Measurements from ENCODE around the gene ANGPTL2. TPM values are rescaled to one million over a fixed set of nuclear protein-coding genes. Genes with fewer than 3 reads are reported as not detected.

Gene ANGPTL2
- total and polyA plus RNA-seq, 2 of the 4 experiments (the other 2 are of a cell fraction) = 9.5 to 25.1 TPM

DNA sequence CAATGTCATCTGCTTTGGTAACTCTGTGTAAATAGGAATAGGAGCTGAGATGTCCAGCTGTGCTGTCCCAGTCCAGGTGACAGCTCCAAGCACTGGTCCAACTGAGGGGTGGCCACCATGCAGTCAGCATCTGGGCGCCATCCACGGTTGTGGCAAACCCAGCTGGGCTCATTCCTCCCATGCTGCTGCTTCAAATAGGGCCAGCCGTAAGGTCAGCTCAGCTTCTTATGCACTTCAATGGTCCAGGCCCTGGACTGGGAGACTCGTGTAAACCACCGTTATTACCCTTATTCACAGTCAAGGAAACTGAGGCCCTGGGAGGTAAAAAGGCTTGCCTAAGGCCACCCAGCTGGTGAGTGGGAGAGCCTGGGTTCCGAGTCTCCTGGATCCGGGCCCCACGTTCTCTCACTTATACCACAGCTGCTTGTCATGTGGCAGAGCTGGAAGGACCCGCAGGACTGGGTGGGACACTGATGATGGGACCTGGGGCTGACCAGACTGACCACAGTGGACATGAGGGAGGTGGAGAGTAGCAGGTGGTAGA is 38.7 kb upstream of the ANGPTL2 start:
- H3K4me2 ChIP-seq (ENCODE audit: low read depth, low read length) = no peak overlapping the region
- H3K4ac ChIP-seq (ENCODE audit: low read depth, low read length) = peak overlapping the region; percentile 66
- in situ Hi-C loops (cut with MboI; ENCODE audit: low sequenced_read_pairs) (no loop called here), intact Hi-C loops (cut with micrococcal nuclease) (no loop called here), dilution Hi-C loops (cut with HindIII; ENCODE audit: low sequenced_read_pairs, unreplicated experiment) (no loop called here)
- H3K18ac ChIP-seq (ENCODE audit: low read depth, low read length) = peak overlapping the region; percentile 36
- H3K36me3 ChIP-seq (ENCODE audit: control insufficient read depth, insufficient read depth, low read length) = no peaks in the 10 kb centered on the region
- H4K5ac ChIP-seq (ENCODE audit: low read depth, low read length) = no peak overlapping the region
- peak overlapping the region; percentile 66 for H2AK5ac ChIP-seq (ENCODE audit: low read depth, low read length)
- peak overlapping the region; percentile 86; the same call in 2 of the 3 replicates for H2BK15ac ChIP-seq (ENCODE audit: low read depth, low read length)
- H2AFZ ChIP-seq (replicated peaks; ENCODE audit: low read length, poor library complexity) = no peak overlapping the region
- DNase-seq = no peak
- no peaks in the 10 kb centered on the region for H3K27me3 ChIP-seq (ENCODE audit: control insufficient read depth, insufficient read depth, low read length)
- no peak overlapping the region for H3K9ac ChIP-seq (ENCODE audit: low read depth, low read length)
- peaks cover 26% of the 10 kb centered on the region for H3K9me1 ChIP-seq (ENCODE audit: insufficient read depth, low read length)
- 100% methylated on average over 1 of the region's 9 CpGs; no CpG with 5 or more reads in 1 of the 2 experiments for WGBS, 2 experiments (ENCODE audit: extremely low coverage in 2 of 2, insufficient read length in 1 of 2)
- no peak overlapping the region; the same call in 1 of the 2 replicates for H3K27ac ChIP-seq (ENCODE audit: insufficient read depth, low read length)
- TF ChIP-seq, protein P1, sequence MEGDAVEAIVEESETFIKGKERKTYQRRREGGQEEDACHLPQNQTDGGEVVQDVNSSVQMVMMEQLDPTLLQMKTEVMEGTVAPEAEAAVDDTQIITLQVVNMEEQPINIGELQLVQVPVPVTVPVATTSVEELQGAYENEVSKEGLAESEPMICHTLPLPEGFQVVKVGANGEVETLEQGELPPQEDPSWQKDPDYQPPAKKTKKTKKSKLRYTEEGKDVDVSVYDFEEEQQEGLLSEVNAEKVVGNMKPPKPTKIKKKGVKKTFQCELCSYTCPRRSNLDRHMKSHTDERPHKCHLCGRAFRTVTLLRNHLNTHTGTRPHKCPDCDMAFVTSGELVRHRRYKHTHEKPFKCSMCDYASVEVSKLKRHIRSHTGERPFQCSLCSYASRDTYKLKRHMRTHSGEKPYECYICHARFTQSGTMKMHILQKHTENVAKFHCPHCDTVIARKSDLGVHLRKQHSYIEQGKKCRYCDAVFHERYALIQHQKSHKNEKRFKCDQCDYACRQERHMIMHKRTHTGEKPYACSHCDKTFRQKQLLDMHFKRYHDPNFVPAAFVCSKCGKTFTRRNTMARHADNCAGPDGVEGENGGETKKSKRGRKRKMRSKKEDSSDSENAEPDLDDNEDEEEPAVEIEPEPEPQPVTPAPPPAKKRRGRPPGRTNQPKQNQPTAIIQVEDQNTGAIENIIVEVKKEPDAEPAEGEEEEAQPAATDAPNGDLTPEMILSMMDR (conservative IDR thresholded peaks at IDR 0.05; ENCODE audit: low read depth, low read length) = no peak
- TF ChIP-seq, protein P2, sequence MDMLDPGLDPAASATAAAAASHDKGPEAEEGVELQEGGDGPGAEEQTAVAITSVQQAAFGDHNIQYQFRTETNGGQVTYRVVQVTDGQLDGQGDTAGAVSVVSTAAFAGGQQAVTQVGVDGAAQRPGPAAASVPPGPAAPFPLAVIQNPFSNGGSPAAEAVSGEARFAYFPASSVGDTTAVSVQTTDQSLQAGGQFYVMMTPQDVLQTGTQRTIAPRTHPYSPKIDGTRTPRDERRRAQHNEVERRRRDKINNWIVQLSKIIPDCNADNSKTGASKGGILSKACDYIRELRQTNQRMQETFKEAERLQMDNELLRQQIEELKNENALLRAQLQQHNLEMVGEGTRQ (IDR thresholded peaks at IDR 0.05; ENCODE audit: low read depth, low read length) = no peak
- TF ChIP-seq MAZ (IDR thresholded peaks at IDR 0.05; ENCODE audit: borderline replicate concordance, low read depth, low read length) (no peak), RAD21 (IDR thresholded peaks at IDR 0.05; ENCODE audit: low read length) (no peak), FOS (IDR thresholded peaks at IDR 0.05; ENCODE audit: low read depth, low read length) (no peak)
- H3K14ac ChIP-seq (replicated peaks; ENCODE audit: low read depth, low read length) = peak overlapping the region; percentile 56
- peak overlapping the region in 1 of 2 experiments; percentile 23; a peak in 1 of 4 replicates for H4K8ac ChIP-seq (ENCODE audit: low read depth in 2 of 2, low read length in 2 of 2)
- no peak for ATAC-seq (ENCODE audit: low read depth)
- peak overlapping the region; percentile 70 for H2AK9ac ChIP-seq (replicated peaks; ENCODE audit: low read depth, low read length, poor library complexity)
- POLR2A ChIA-PET (ENCODE audit: unreplicated experiment) = interaction anchor here (1.4 kb wide), 1 partner anchor 38 kb away, joined by 3 read pairs; the partner anchor contains the start of gene ANGPTL2
- peak overlapping the region; percentile 70 for H2BK120ac ChIP-seq (ENCODE audit: low read depth, low read length)
- H2BK20ac ChIP-seq (ENCODE audit: low read depth, low read length) = peak overlapping the region; percentile 84
- peak overlapping the region; percentile 87 for H4K91ac ChIP-seq (ENCODE audit: insufficient read depth, low read depth, low read length)
- CTCF ChIA-PET = no interaction called here
- no peak overlapping the region for H3K23ac ChIP-seq (ENCODE audit: low read depth, low read length)
- H3K9me3 ChIP-seq (ENCODE audit: control insufficient read depth, insufficient read depth, low read length) = no peaks in the 10 kb centered on the region
- H3K4me3 ChIP-seq (ENCODE audit: insufficient read depth, low read depth, low read length) = no peak overlapping the region
- no peaks in the 10 kb centered on the region for H4K20me1 ChIP-seq (ENCODE audit: insufficient read depth, low read length)
- peaks cover 21% of the 10 kb centered on the region for H3K4me1 ChIP-seq (ENCODE audit: control insufficient read depth, insufficient read depth, low read length)
- no peak overlapping the region for H3K56ac ChIP-seq (ENCODE audit: extremely low read depth, insufficient read depth, low read length)
- H3K79me1 ChIP-seq (ENCODE audit: low read depth in 1 of 2, low read length in 2 of 2) = no peaks in the 10 kb centered on the region
- no peak overlapping the region for H2BK5ac ChIP-seq (ENCODE audit: low read depth, low read length, poor library complexity, severe bottlenecking)
- no TSS peak for BruUV-seq (replicated peaks)
